ENCODE measurements around the gene USP48. TPM values are rescaled to one million over a fixed set of nuclear protein-coding genes. Genes with fewer than 3 reads are reported as not detected.

Gene USP48
- total and polyA plus RNA-seq, 10 donors, result 17.5 to 105 (median 82.4) TPM

DNA sequence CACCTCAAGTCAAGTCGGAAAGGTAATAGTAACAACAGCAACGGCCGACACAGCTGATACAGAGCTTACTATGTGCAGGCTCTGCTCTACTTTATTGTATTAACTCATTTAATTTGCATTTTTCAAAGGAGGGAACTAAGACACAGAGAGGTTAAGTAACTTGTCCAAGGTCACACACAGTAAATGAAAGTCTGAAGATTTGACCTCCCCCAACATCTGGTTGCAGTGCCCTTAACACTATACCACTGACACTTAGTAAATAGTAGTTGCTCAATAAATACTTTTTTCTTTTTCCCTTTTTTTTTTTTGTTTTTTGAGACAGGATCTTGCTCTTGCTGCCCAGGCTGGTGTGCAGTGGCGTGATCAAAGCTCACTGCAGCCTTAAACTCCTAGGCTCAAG is 153.0 kb downstream of the USP48 start:
- H3K36me3 ChIP-seq, result no peaks in the 10 kb centered on the region
- H3K27ac ChIP-seq, result no peak overlapping the region
- H3K27me3 ChIP-seq (replicated peaks in 1 of 7), result peaks cover 0 to 82% (median 7%) of the 10 kb centered on the region in 7 donors
- WGBS, 5 donors, result 78 to 94% (median 86%) methylated on average over 4 of the region's 4 CpGs
- H3K4me3 ChIP-seq, result no peak overlapping the region
- no peaks in the 10 kb centered on the region for H3K4me1 ChIP-seq
- no peak for DNase-seq
- H3K9me3 ChIP-seq, result no peaks in the 10 kb centered on the region
- no peak for TF ChIP-seq POLR2A (IDR thresholded peaks at IDR 0.05)
- no peak for TF ChIP-seq POLR2AphosphoS5 (IDR thresholded peaks at IDR 0.05)
- TF ChIP-seq, protein P1, sequence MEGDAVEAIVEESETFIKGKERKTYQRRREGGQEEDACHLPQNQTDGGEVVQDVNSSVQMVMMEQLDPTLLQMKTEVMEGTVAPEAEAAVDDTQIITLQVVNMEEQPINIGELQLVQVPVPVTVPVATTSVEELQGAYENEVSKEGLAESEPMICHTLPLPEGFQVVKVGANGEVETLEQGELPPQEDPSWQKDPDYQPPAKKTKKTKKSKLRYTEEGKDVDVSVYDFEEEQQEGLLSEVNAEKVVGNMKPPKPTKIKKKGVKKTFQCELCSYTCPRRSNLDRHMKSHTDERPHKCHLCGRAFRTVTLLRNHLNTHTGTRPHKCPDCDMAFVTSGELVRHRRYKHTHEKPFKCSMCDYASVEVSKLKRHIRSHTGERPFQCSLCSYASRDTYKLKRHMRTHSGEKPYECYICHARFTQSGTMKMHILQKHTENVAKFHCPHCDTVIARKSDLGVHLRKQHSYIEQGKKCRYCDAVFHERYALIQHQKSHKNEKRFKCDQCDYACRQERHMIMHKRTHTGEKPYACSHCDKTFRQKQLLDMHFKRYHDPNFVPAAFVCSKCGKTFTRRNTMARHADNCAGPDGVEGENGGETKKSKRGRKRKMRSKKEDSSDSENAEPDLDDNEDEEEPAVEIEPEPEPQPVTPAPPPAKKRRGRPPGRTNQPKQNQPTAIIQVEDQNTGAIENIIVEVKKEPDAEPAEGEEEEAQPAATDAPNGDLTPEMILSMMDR (IDR thresholded peaks at IDR 0.05 in 8 of 11, conservative IDR thresholded peaks at IDR 0.05 in 3 of 11), result no peak
- intact Hi-C loops (cut with DNase I; ENCODE audit: low total_unique reads), result no loop called here

DNA sequence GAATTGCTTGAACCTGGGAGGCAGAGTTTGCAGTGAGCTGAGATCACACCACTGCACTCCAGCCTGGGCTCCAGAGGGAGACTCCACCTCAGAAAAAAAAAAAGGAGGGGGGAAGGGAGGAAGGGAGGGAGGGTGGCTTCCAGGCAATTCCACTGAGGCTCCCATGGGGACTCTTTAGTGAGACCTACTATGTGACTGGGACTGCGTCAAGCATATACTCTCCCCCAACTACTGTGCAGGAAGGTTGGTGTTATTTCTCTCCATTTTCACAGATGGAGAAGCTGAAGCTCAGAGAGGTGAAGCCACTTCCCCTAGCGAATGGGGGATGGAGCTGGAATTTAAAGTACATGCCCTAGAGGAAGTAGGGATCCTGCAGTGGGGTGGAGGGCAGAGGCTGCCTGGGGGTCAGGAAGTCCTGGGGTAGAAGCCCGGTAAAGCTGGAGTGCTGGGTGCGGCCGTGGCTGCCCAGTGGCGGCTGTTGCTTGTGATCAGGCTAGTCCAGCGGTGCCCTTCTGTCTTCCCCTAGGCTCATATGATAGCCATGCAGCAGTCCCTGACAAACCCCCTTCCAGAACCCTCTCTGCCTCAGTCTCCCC is 154.1 kb downstream of the USP48 start:
- H3K4me3 ChIP-seq, result no peak overlapping the region
- H3K4me1 ChIP-seq, result no peaks in the 10 kb centered on the region
- no peak overlapping the region for H3K27ac ChIP-seq
- DNase-seq, result no peak
- H3K27me3 ChIP-seq (replicated peaks in 1 of 7), result peaks cover 0 to 80% (median 7%) of the 10 kb centered on the region in 7 donors
- TF ChIP-seq, protein P1 (IDR thresholded peaks at IDR 0.05 in 8 of 11, conservative IDR thresholded peaks at IDR 0.05 in 3 of 11), result no peak
- TF ChIP-seq POLR2AphosphoS5 (IDR thresholded peaks at IDR 0.05), result no peak
- TF ChIP-seq POLR2A (IDR thresholded peaks at IDR 0.05), result no peak
- 19 to 31% (median 28%) methylated on average over 7 of the region's 7 CpGs for WGBS, 5 donors
- no peaks in the 10 kb centered on the region for H3K36me3 ChIP-seq
- intact Hi-C loops (cut with DNase I; ENCODE audit: low total_unique reads), result no loop called here
- no peaks in the 10 kb centered on the region for H3K9me3 ChIP-seq

Other genes starting within 250 kb of the USP48 start
- gene RAP1GAP, start 113.8 kb downstream of the USP48 start, total RNA-seq, result 10 to 100 TPM in 1 of 7 donors, 1 to 10 TPM in 4, under 1 TPM in 2; 0.69 to 12.1 (median 1.0) TPM
- under 1 TPM; 0.30 to 0.67 (median 0.41) TPM for gene RAP1GAP, start 113.8 kb downstream of the USP48 start, polyA plus RNA-seq
- 1 to 10 TPM in 6 of 7 donors, under 1 TPM in 1; 0.94 to 1.9 (median 1.4) TPM for gene LDLRAD2, start 29.1 kb upstream of the USP48 start, total RNA-seq
- 1 to 10 TPM; 1.3 to 4.3 (median 1.4) TPM for gene LDLRAD2, start 29.1 kb upstream of the USP48 start, polyA plus RNA-seq
- gene HSPG2, start 154.2 kb upstream of the USP48 start, total RNA-seq, result 100 to 1,000 TPM in 6 of 7 donors, 10 to 100 TPM in 1; 69.7 to 395 (median 178) TPM
- 10 to 100 TPM; 14.4 to 63.5 (median 15.0) TPM for gene HSPG2, start 154.2 kb upstream of the USP48 start, polyA plus RNA-seq
- 1 to 10 TPM in 2 of 7 donors, under 1 TPM in 1, not detected in 4; 0.60 to 1.8 (median 1.3) TPM for gene CELA3B, start 193.9 kb upstream of the USP48 start, total RNA-seq
- gene CELA3B, start 193.9 kb upstream of the USP48 start, polyA plus RNA-seq, result under 1 TPM; 0.08 to 0.38 (median 0.24) TPM
- gene CELA3A, start 218.5 kb upstream of the USP48 start, total RNA-seq, result 1 to 10 TPM in 3 of 7 donors, not detected in 4; 1.7 to 5.2 (median 3.9) TPM
- gene CELA3A, start 218.5 kb upstream of the USP48 start, polyA plus RNA-seq, result under 1 TPM; 0.45 to 0.94 (median 0.80) TPM

Data from spleen (tissue), 11 donors.